IPS DF 19.7 (cell line): ENCODE measurements around the gene COPB2.
"Not testable (repeated sequence)": the region's sequence is repeated elsewhere in the genome, so short reads cannot be mapped to it uniquely, and the experiment has no call there.

Experiments
- DNase-seq: peaks from one replicate; pipeline ENCODE4 v3.0.0-alpha.2; 2013; ENCODE audit warnings: low read depth, low spot score

Gene COPB2

GRCh38 chr3:139389552-139390368 is at the start of gene COPB2:
TSS of gene COPB2 (minus strand) at chr3:139389647. CDS start at chr3:139389550, 97 bp downstream.
- DNase-seq, result peak; percentile 89

- no peak for DNase-seq
Observed at GRCh38 chr3:139434764-139435307, 45.4 kb upstream of the COPB2 start.

- DNase-seq, result no peak
Observed at GRCh38 chr3:139434228-139434627, 44.8 kb upstream of the COPB2 start.

- no peak for DNase-seq
Observed at GRCh38 chr3:139433089-139433488, 43.6 kb upstream of the COPB2 start.

- DNase-seq, result no peak
Observed at GRCh38 chr3:139430493-139430892, 41.0 kb upstream of the COPB2 start.

GRCh38 chr3:139427283-139428060 is 38.0 kb upstream of the COPB2 start:
- peak; percentile 48 for DNase-seq

- DNase-seq, result no peak
Observed at GRCh38 chr3:139425745-139426400, 36.4 kb upstream of the COPB2 start.

- no peak for DNase-seq
Observed at GRCh38 chr3:139423232-139423631, 33.8 kb upstream of the COPB2 start.

- no peak for DNase-seq
Observed at GRCh38 chr3:139421460-139421859, 32.0 kb upstream of the COPB2 start.

GRCh38 chr3:139421040-139421439 is 31.6 kb upstream of the COPB2 start:
- no peak for DNase-seq

- no peak for DNase-seq
Observed at GRCh38 chr3:139418144-139418543, 28.7 kb upstream of the COPB2 start.

GRCh38 chr3:139416275-139416674 is 26.8 kb upstream of the COPB2 start:
- no peak for DNase-seq

GRCh38 chr3:139414608-139415224 is 25.3 kb upstream of the COPB2 start:
- no peak for DNase-seq

GRCh38 chr3:139412891-139413290 is 23.4 kb upstream of the COPB2 start:
- DNase-seq, result not testable (repeated sequence)

GRCh38 chr3:139401155-139401554 is 11.7 kb upstream of the COPB2 start:
- DNase-seq, result not testable (repeated sequence)

- no peak for DNase-seq
Observed at GRCh38 chr3:139396707-139397106, 7.3 kb upstream of the COPB2 start.

GRCh38 chr3:139394116-139394515 is 4.7 kb upstream of the COPB2 start:
- no peak for DNase-seq

- DNase-seq, result no peak
Observed at GRCh38 chr3:139388821-139389551, 461 bp downstream of the COPB2 start.

- no peak for DNase-seq
Observed at GRCh38 chr3:139388077-139388476, 1.4 kb downstream of the COPB2 start.

GRCh38 chr3:139382291-139382690 is 7.2 kb downstream of the COPB2 start:
- not testable (repeated sequence) for DNase-seq

- DNase-seq, result no peak
Observed at GRCh38 chr3:139380575-139380974, 8.9 kb downstream of the COPB2 start.
